HepG2 (cell line): ENCODE results near the gene PDCD2L. TPM values are rescaled to one million over a fixed set of nuclear protein-coding genes. Genes with fewer than 3 reads are reported as not detected.

Experiments used
- ATAC-seq: fragments of 200-7000 bp; cut with Tn5 transposase; 3 replicates; pipeline ENCODE4 v1.9.1; 2020; ENCODE audit warnings: mild to moderate bottlenecking, moderate library complexity
- BruUV-seq: library from RNA; stranded (reverse); fragments of 400-500 nt; replicated peaks from 2 replicates; lab custom pipeline; 2021; lab: Mats Ljungman, UMichigan
- CTCF ChIA-PET: fragments of 300-600 bp; formaldehyde crosslinking; extraction: SDS; loops from one replicate; lab custom pipeline; 2021; ENCODE audit warnings: low total read pairs, inconsistent platforms, low intra/inter-chr PET ratio; lab: Yijun Ruan, JAX
- POLR2A ChIA-PET: fragments of 350-600 bp; sonication (Branson Sonifier 250); formaldehyde crosslinking; loops from one replicate; lab custom pipeline; 2020; ENCODE audit warnings: antibody characterized with exemption, inconsistent platforms; lab: Yijun Ruan, JAX
- DNase-seq: peaks from one replicate; pipeline ENCODE4 v3.0.0-alpha.2; 2015; ENCODE audit warnings: low spot score
- FAIRE-seq: peaks from 3 replicates; lab custom pipeline; 2011; peaks lifted over from hg19 to GRCh38; lab: Jason Lieb, UNC
- H2AFZ ChIP-seq: one replicate; pipeline ENCODE4 v1.6.1; 2011; ENCODE audit warnings: low read length, inconsistent platforms
- H3K27ac ChIP-seq: fragments of 300-600 bp; 3 replicates; pipeline ENCODE4 v1.8.0; 2011; ENCODE audit warnings: mixed run types, mild to moderate bottlenecking, mixed read lengths, low read length, inconsistent platforms; ENCODE audit not compliant: insufficient read depth; ENCODE audit errors: extremely low read length
- H3K27me3 ChIP-seq, 2 experiments: fragments of 200-600 bp in 1 of 2; 2 replicates in 1 of 2; 3 replicates in 1 of 2; pipeline versions ENCODE4 v1.6.0 to v1.8.0; 2011; ENCODE audit warnings: low read length in 2 of 2, mild to moderate bottlenecking in 2 of 2, moderate library complexity in 2 of 2, inconsistent platforms in 1 of 2; ENCODE audit not compliant: insufficient read depth in 2 of 2, control insufficient read depth in 1 of 2
- H3K36me3 ChIP-seq, 2 experiments: fragments of 200-600 bp in 1 of 2; replicated peaks in 1 of 2; 2 replicates in 1 of 2; 3 replicates in 1 of 2; pipeline versions ENCODE4 v1.5.1 to v1.8.0; 2011; ENCODE audit warnings: low read length in 2 of 2, inconsistent platforms in 1 of 2; ENCODE audit not compliant: insufficient read depth in 2 of 2, control insufficient read depth in 1 of 2
- H3K4me1 ChIP-seq: 2 replicates; pipeline ENCODE4 v1.5.1; 2012; ENCODE audit warnings: low read length, inconsistent platforms; ENCODE audit not compliant: insufficient read depth
- H3K4me2 ChIP-seq: 2 replicates; pipeline ENCODE4 v1.6.0; 2011; ENCODE audit warnings: low read depth, low read length, inconsistent platforms
- H3K4me3 ChIP-seq, 3 experiments: fragments of 200-600 bp in 1 of 3; sonication (generic), shearing (Covaris generic) in 1 of 3; replicated peaks in 1 of 3; 2 replicates each; pipeline ENCODE4 v1.5.1; 2011 to 2016; ENCODE audit warnings: low read length in 3 of 3, inconsistent platforms in 2 of 3, low read depth in 2 of 3, mild to moderate bottlenecking in 2 of 3, control low read depth in 1 of 3, mixed read lengths in 1 of 3; ENCODE audit not compliant: insufficient read depth in 1 of 3
- H3K79me2 ChIP-seq: one replicate; pipeline ENCODE4 v1.6.1; 2011; ENCODE audit warnings: low read length, inconsistent platforms; ENCODE audit not compliant: insufficient read depth
- H3K9ac ChIP-seq: 2 replicates; pipeline ENCODE4 v1.6.0; 2011; ENCODE audit warnings: mild to moderate bottlenecking, low read depth, low read length, inconsistent platforms; ENCODE audit not compliant: insufficient read depth
- H3K9me3 ChIP-seq: 2 replicates; pipeline ENCODE4 v1.5.1; 2012; ENCODE audit warnings: mild to moderate bottlenecking, low read length
- H4K20me1 ChIP-seq: 2 replicates; pipeline ENCODE4 v1.6.0; 2011; ENCODE audit warnings: inconsistent platforms, mild to moderate bottlenecking, low read length, moderate library complexity; ENCODE audit not compliant: insufficient read depth
- DMTF1 ChIP-seq: sonication (generic); formaldehyde crosslinking; IDR thresholded peaks from 2 replicates; pipeline ENCODE4 v1.4.0; 2020; ENCODE audit warnings: mild to moderate bottlenecking, missing genetic modification reagents
- MAFK ChIP-seq, 2 experiments: IDR thresholded peaks in 1 of 2; conservative IDR thresholded peaks in 1 of 2; 2 replicates each; pipeline ENCODE4 v1.6.1; 2011; ENCODE audit warnings: improper control_type of control experiment in 2 of 2, low read length in 2 of 2
- RBM22 ChIP-seq: fragments of 200-400 bp; formaldehyde crosslinking; optimal IDR thresholded peaks from 2 replicates; pipeline ENCODE3; 2017; ENCODE audit warnings: mild to moderate bottlenecking, low read length, moderate library complexity
- SMARCE1 ChIP-seq: fragments of 450-650 bp; IDR thresholded peaks from 2 replicates; pipeline ENCODE4 v1.6.1; 2017; ENCODE audit warnings: borderline replicate concordance
- ZEB1 ChIP-seq: IDR thresholded peaks from 2 replicates; pipeline ENCODE4 v1.6.1; 2012; ENCODE audit warnings: mild to moderate bottlenecking, low read depth, inconsistent platforms; ENCODE audit not compliant: insufficient replicate concordance
- ZNF138 ChIP-seq: sonication (generic); formaldehyde crosslinking; IDR thresholded peaks from 2 replicates; pipeline ENCODE4 v1.5.0; 2020; ENCODE audit warnings: mild to moderate bottlenecking, low read depth, missing genetic modification reagents
- ZNF251 ChIP-seq: sonication (generic); formaldehyde crosslinking; IDR thresholded peaks from 2 replicates; pipeline ENCODE4 v1.9.0; 2021; ENCODE audit warnings: mild to moderate bottlenecking, missing genetic modification reagents
- WGBS: methylation state at CpG from one replicate; pipeline ENCODE4 v1.1.6; 2017; ENCODE audit warnings: low lambda C conversion rate; 5-methylcytosine and 5-hydroxymethylcytosine counted together
- in situ Hi-C: cut with HindIII; loops from 2 replicates; pipeline ENCODE4 v1.10.0; 2017; ENCODE audit warnings: low pct_unique_long_range_greater_than_20kb; ENCODE audit not compliant: extremely low pct_ligation_motif_present
- intact Hi-C: fragments of 100-400 bp; cut with micrococcal nuclease; formaldehyde crosslinking; loops from one replicate; pipeline ENCODE4 v1.10.0; 2022; ENCODE audit not compliant: unreplicated experiment
- polyA plus RNA-seq, 8 experiments: library from polyadenylated mRNA; depleted of rRNA in 3 of 8; stranded (reverse) in 7 of 8; unstranded in 1 of 8; fragments of >200 nt; fragmentation: Illumina TruSeq in 4 of 8; extraction: Trizol in 4 of 8; gene quantifications; 2 replicates each; pipeline versions ENCODE4 v1.2.1 to v1.2.3, GENCODE V29; 2011 to 2016; ENCODE audit warnings: low read depth in 4 of 8, missing spikeins in 1 of 8, mixed read lengths in 1 of 8; ENCODE audit not compliant: insufficient read depth in 1 of 8
- total RNA-seq, 5 experiments: library from RNA; depleted of rRNA; stranded (reverse); fragments of >200 nt; fragmentation: Illumina TruSeq; extraction: Trizol; gene quantifications; 2 replicates each; pipeline ENCODE4 v1.2.3, GENCODE V29; 2016; ENCODE audit warnings: low read depth in 1 of 5

Gene PDCD2L
- total and polyA plus RNA-seq, 2 of the 13 experiments (the other 11 are each of a cell fraction or from before 2014, with no cell fraction given): 29.3 to 35.2 TPM

DNA sequence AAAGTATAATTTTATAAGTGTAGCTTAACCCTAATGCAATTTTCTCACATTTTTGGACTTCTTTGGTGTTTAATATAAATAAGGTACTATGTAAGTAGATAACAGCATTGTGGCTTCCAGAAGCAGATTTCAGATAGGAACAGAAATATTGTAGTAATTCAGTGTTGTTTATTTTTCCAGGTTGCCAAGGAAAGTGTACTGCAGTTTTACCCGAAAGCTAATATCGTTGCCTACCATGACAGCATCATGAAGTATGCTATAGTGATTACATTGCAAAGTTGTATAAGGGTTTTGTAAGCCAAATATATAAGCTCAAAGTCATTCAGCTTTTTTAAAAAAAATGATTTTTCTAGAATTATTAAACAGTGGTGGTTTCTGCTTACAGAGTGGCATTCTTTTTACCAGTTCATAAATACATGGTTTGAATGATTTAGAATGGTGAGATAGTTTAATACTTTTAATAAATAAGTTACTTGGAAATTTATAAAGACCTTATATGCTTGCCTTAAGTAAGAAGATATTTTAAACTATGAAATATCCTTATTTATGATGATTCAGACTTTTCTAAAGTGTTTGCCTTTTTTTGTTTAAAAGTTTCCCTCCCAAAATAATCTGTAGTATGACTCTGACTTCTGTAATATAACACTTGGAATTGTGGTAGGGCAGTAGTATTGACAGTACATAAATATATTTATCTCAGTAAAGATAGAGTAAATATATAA lies 27.6 kb downstream of the PDCD2L start:
- BruUV-seq: TSS peak; percentile 3
- peaks cover 41% of the 10 kb centered on the region for H3K4me1 ChIP-seq
- no peak for TF ChIP-seq SMARCE1
- TF ChIP-seq MAFK (conservative IDR thresholded peaks at IDR 0.05 in 1 of 2, IDR thresholded peaks at IDR 0.05 in 1 of 2; ENCODE audit: low read length in 2 of 2): peak in 1 of 2 experiments; percentile 23; a peak in 1 of 4 replicates
- TF ChIP-seq ZEB1: no peak
- TF ChIP-seq DMTF1: no peak
- no peak for TF ChIP-seq ZNF251 (CRISPR knock-in tag)
- TF ChIP-seq ZNF138 (CRISPR knock-in tag): no peak
- TF ChIP-seq RBM22: no peak
- H3K9me3 ChIP-seq: no peaks in the 10 kb centered on the region
- ChIA-PET POLR2A (no interaction called here), CTCF (no interaction called here)
- 98% methylated on average over 2 of the region's 2 CpGs for WGBS
- H3K9ac ChIP-seq: no peak overlapping the region
- H4K20me1 ChIP-seq: peaks cover 47% of the 10 kb centered on the region
- H3K27me3 ChIP-seq: no peaks in the 10 kb centered on the region; a peak in 1 of 5 replicates
- H2AFZ ChIP-seq: no peak overlapping the region
- in situ Hi-C loops: no loop called here
- H3K27ac ChIP-seq: no peak overlapping the region
- H3K4me2 ChIP-seq: peak overlapping the region; percentile 80; the same call in 1 of the 2 replicates
- peaks cover 64% of the 10 kb centered on the region for H3K79me2 ChIP-seq
- intact Hi-C loops: no loop called here
- no peak overlapping the region for H3K4me3 ChIP-seq
- ATAC-seq: no peak
- FAIRE-seq: no peak
- peaks cover 6 to 43% of the 10 kb centered on the region in 2 experiments for H3K36me3 ChIP-seq
- DNase-seq: no peak
